ENCODE results near the gene GOLGA6A. TPM values are rescaled to one million over a fixed set of nuclear protein-coding genes. Genes with fewer than 3 reads are reported as not detected.

GOLGA6A gene
- total and polyA plus RNA-seq, 2 donors (not counting 1 experiment from before 2014, with no cell fraction given) = 0.31 to 1.0 TPM

DNA sequence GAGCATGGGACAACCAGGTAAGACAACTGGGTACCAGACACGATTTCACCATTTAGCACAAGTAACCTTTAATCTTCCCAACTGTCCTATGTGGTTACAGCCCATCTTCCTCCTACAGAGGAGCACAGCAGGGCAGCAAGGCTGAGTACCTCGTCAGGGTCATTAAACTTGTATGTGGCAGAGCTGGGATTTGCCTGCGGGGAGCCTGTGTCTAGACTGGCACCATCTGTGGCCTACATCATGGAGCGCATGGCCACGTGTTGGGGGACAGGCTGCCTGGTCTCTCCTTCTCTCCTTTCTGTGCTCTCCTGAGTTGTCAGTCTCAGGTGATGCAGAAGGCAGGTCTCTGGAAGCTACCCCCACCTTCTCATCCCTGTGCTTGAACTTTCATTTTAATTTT, 32.2 kb downstream of the GOLGA6A start:
- ChIA-PET CTCF (interaction anchor here (1.8 to 3.6 kb wide), 4 partner anchors 10 to 76 kb away, joined by 7 to 43 read pairs (median 12); partner anchors contain the start of gene PML), POLR2A (no interaction called here)
- Mint-ChIP-seq H3K4me3 (no peak overlapping the region), H3K27ac (no peak overlapping the region), H3K9me3 (ENCODE audit: insufficient read depth) (no peaks in the 10 kb centered on the region), H3K4me1 (peaks cover 16% of the 10 kb centered on the region), H3K27me3 (no peaks in the 10 kb centered on the region)
- H4K20me1 ChIP-seq (ENCODE audit: control insufficient read depth, insufficient read depth, low read length, poor library complexity, severe bottlenecking) = no peaks in the 10 kb centered on the region
- no peak for DNase-seq
- intact Hi-C loops (cut with micrococcal nuclease) = no loop called here
- no peak overlapping the region for H3K4me3 ChIP-seq (ENCODE audit: control extremely low read depth in 1 of 5, extremely low read depth in 1 of 5, insufficient read depth in 1 of 5, low read depth in 2 of 5, low read length in 4 of 5)
- no peak overlapping the region for H2AFZ ChIP-seq (ENCODE audit: insufficient read depth, low read depth, low read length, poor library complexity, severe bottlenecking)
- no peak overlapping the region for H3K27ac ChIP-seq (ENCODE audit: low read length in 2 of 2)
- no peak overlapping the region for H3K9ac ChIP-seq (ENCODE audit: low read length)
- no peaks in the 10 kb centered on the region for H3K27me3 ChIP-seq (replicated peaks in 1 of 4; ENCODE audit: control extremely low read depth in 1 of 4, control insufficient read depth in 3 of 4, insufficient read depth in 4 of 4, low read length in 3 of 4)
- TF ChIP-seq CTCF (IDR thresholded peaks at IDR 0.05) (no peak), EZH2 (IDR thresholded peaks at IDR 0.05; ENCODE audit: borderline replicate concordance, insufficient read depth, low read depth, low read length, poor library complexity, severe bottlenecking) (no peak)
- H3K4me1 ChIP-seq (ENCODE audit: control insufficient read depth in 2 of 2, insufficient read depth in 2 of 2, low read length in 2 of 2) = peaks cover 10 to 12% of the 10 kb centered on the region in 2 donors
- H3K36me3 ChIP-seq (replicated peaks in 1 of 2; ENCODE audit: control extremely low read depth in 1 of 2, control insufficient read depth in 1 of 2, extremely low read depth in 1 of 2, insufficient read depth in 2 of 2, low read length in 1 of 2) = peaks cover 0 to 2% of the 10 kb centered on the region in 2 experiments
- no peaks in the 10 kb centered on the region for H3K79me2 ChIP-seq (ENCODE audit: control insufficient read depth, insufficient read depth, low read length)
- no peak overlapping the region for H3K4me2 ChIP-seq (replicated peaks; ENCODE audit: low read depth, low read length, poor library complexity, severe bottlenecking)
- 96% methylated on average over 3 of the region's 5 CpGs for WGBS (ENCODE audit: insufficient coverage)
- ATAC-seq (ENCODE audit: low read depth) = no peak
- H3K9me3 ChIP-seq (ENCODE audit: control extremely low read depth in 1 of 3, control insufficient read depth in 2 of 3, insufficient read depth in 1 of 3, low read length in 2 of 3) = no peaks in the 10 kb centered on the region

DNA sequence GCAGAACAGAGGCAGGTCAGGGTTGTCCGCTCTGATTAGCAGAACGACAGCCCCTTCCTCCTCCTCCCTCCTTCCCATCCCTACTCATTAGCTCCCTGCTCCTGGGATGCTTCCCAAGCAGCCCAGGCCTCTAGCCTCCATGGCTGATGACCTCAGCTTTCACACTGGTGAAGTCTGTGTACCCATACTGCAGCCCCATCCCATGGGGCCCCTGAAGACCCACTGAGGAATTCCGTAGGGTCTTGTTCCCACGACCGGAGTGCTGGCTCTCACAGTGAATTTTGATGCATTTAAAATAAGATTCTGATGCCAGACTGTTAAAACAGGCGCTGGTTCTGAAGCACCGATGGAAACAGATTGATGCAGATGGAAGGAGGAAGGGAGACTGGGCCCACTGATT, 36.1 kb downstream of the GOLGA6A start:
- Mint-ChIP-seq H3K4me3 (no peak overlapping the region), H3K4me1 (peaks cover 7% of the 10 kb centered on the region), H3K27me3 (no peaks in the 10 kb centered on the region), H3K9me3 (ENCODE audit: insufficient read depth) (no peaks in the 10 kb centered on the region), H3K27ac (no peak overlapping the region)
- intact Hi-C loops (cut with micrococcal nuclease) = no loop called here
- no peak overlapping the region for H3K4me2 ChIP-seq (replicated peaks; ENCODE audit: low read depth, low read length, poor library complexity, severe bottlenecking)
- no peak overlapping the region for H3K4me3 ChIP-seq (ENCODE audit: control extremely low read depth in 1 of 5, extremely low read depth in 1 of 5, insufficient read depth in 1 of 5, low read depth in 2 of 5, low read length in 4 of 5)
- H3K36me3 ChIP-seq (replicated peaks in 1 of 2; ENCODE audit: control extremely low read depth in 1 of 2, control insufficient read depth in 1 of 2, extremely low read depth in 1 of 2, insufficient read depth in 2 of 2, low read length in 1 of 2) = peaks cover 0 to 25% of the 10 kb centered on the region in 2 experiments
- ATAC-seq (ENCODE audit: low read depth) = no peak
- no peaks in the 10 kb centered on the region for H3K9me3 ChIP-seq (ENCODE audit: control extremely low read depth in 1 of 3, control insufficient read depth in 2 of 3, insufficient read depth in 1 of 3, low read length in 2 of 3)
- DNase-seq = no peak
- H3K9ac ChIP-seq (ENCODE audit: low read length) = no peak overlapping the region
- ChIA-PET CTCF (interaction anchor here (1.0 to 1.4 kb wide), 3 partner anchors 10 to 75 kb away, joined by 3 to 4 read pairs (median 3); partner anchors contain the start of gene PML), POLR2A (no interaction called here)
- peaks cover 4 to 6% of the 10 kb centered on the region in 2 donors for H3K4me1 ChIP-seq (ENCODE audit: control insufficient read depth in 2 of 2, insufficient read depth in 2 of 2, low read length in 2 of 2)
- no peak overlapping the region for H2AFZ ChIP-seq (ENCODE audit: insufficient read depth, low read depth, low read length, poor library complexity, severe bottlenecking)
- WGBS (ENCODE audit: insufficient coverage) = 90% methylated on average over 7 of the region's 7 CpGs
- H4K20me1 ChIP-seq (ENCODE audit: control insufficient read depth, insufficient read depth, low read length, poor library complexity, severe bottlenecking) = no peaks in the 10 kb centered on the region
- H3K27ac ChIP-seq (ENCODE audit: low read length in 2 of 2) = no peak overlapping the region
- H3K79me2 ChIP-seq (ENCODE audit: control insufficient read depth, insufficient read depth, low read length) = no peaks in the 10 kb centered on the region
- H3K27me3 ChIP-seq (replicated peaks in 1 of 4; ENCODE audit: control extremely low read depth in 1 of 4, control insufficient read depth in 3 of 4, insufficient read depth in 4 of 4, low read length in 3 of 4) = no peaks in the 10 kb centered on the region
- TF ChIP-seq EZH2 (IDR thresholded peaks at IDR 0.05; ENCODE audit: borderline replicate concordance, insufficient read depth, low read depth, low read length, poor library complexity, severe bottlenecking) (no peak), CTCF (IDR thresholded peaks at IDR 0.05) (no peak)

Measured in B cell (primary cell).